BJ (cell line): ENCODE data around the gene TRAPPC2. TPM values are rescaled to one million over a fixed set of nuclear protein-coding genes. Genes with fewer than 3 reads are reported as not detected.

Source experiments
- CTCF ChIA-PET: fragments of 350-600 bp; formaldehyde crosslinking; extraction: SDS; loops from one replicate; lab custom pipeline; 2021; ENCODE audit warnings: antibody characterized with exemption, inconsistent platforms; lab: Yijun Ruan, JAX
- POLR2A ChIA-PET: fragments of 300-600 bp; sonication (Branson Sonifier 250); formaldehyde crosslinking; extraction: SDS; loops from one replicate; lab custom pipeline; 2021; ENCODE audit warnings: antibody characterized with exemption; lab: Charles Lee
- DNase-seq: peaks from one replicate; pipeline ENCODE4 v3.0.0-alpha.2; 2011; ENCODE audit warnings: low read depth
- H3K27me3 ChIP-seq: 2 replicates; pipeline ENCODE4 v1.6.0; 2011; ENCODE audit warnings: low read length; ENCODE audit not compliant: control insufficient read depth, insufficient read depth
- H3K36me3 ChIP-seq: 2 replicates; pipeline ENCODE4 v1.5.1; 2011; ENCODE audit warnings: low read length; ENCODE audit not compliant: control insufficient read depth, insufficient read depth
- H3K4me3 ChIP-seq: 2 replicates; pipeline ENCODE4 v1.5.1; 2011; ENCODE audit warnings: low read depth, mild to moderate bottlenecking, control low read depth, low read length
- CTCF ChIP-seq: IDR thresholded peaks from 2 replicates; pipeline ENCODE4 v1.5.1; 2011; ENCODE audit warnings: low read depth, mild to moderate bottlenecking, control low read depth, inconsistent platforms, low read length, moderate library complexity; ENCODE audit not compliant: insufficient read depth
- polyA plus RNA-seq: library from polyadenylated mRNA; depleted of rRNA; stranded (reverse); fragments of >200 nt; gene quantifications from 2 replicates; pipeline ENCODE4 v1.2.3, GENCODE V29; 2011

TRAPPC2 gene
- polyA plus RNA-seq, 1 experiment, result 5.5 TPM

- no peak for DNase-seq
- POLR2A ChIA-PET, result no interaction called here
- CTCF ChIA-PET, result no interaction called here
Observed at GRCh38 chrX:13774696-13775095, 40.3 kb upstream of the TRAPPC2 start.

GRCh38 chrX:13770013-13770535 lies 35.7 kb upstream of the TRAPPC2 start:
- DNase-seq, result no peak
- CTCF ChIA-PET, result no interaction called here
- H3K27me3 ChIP-seq, result no peaks in the 10 kb centered on the region
- H3K4me3 ChIP-seq, result no peak overlapping the region
- H3K36me3 ChIP-seq, result no peaks in the 10 kb centered on the region; the same call in 1 of the 2 replicates
- TF ChIP-seq CTCF, result no peak
- POLR2A ChIA-PET, result no interaction called here

More at GRCh38 chrX:13774696-13775095, 40.3 kb upstream of the TRAPPC2 start:
- no peak for TF ChIP-seq CTCF
- H3K27me3 ChIP-seq, result no peaks in the 10 kb centered on the region
- no peaks in the 10 kb centered on the region for H3K36me3 ChIP-seq
- H3K4me3 ChIP-seq, result no peak overlapping the region

GRCh38 chrX:13768939-13769338 lies 34.5 kb upstream of the TRAPPC2 start:
- POLR2A ChIA-PET, result no interaction called here
- no peaks in the 10 kb centered on the region for H3K27me3 ChIP-seq
- CTCF ChIA-PET, result interaction anchor here (0.6 kb wide), 1 partner anchor 1763 kb away, joined by 4 read pairs; no protein-coding TSS in a partner anchor
- H3K36me3 ChIP-seq, result no peaks in the 10 kb centered on the region; the same call in 1 of the 2 replicates
- DNase-seq, result no peak
- TF ChIP-seq CTCF, result no peak
- H3K4me3 ChIP-seq, result no peak overlapping the region

- POLR2A ChIA-PET, result no interaction called here
- no peak for TF ChIP-seq CTCF
- H3K27me3 ChIP-seq, result no peaks in the 10 kb centered on the region
- H3K4me3 ChIP-seq, result no peak overlapping the region
- CTCF ChIA-PET, result interaction anchor here (0.6 kb wide), 1 partner anchor 963 kb away, joined by 3 read pairs; no protein-coding TSS in a partner anchor
- DNase-seq, result no peak
- peaks cover 1% of the 10 kb centered on the region; the same call in 1 of the 2 replicates for H3K36me3 ChIP-seq
Observed at GRCh38 chrX:13764765-13765164, 30.3 kb upstream of the TRAPPC2 start.

GRCh38 chrX:13764281-13764680 lies 29.9 kb upstream of the TRAPPC2 start:
- H3K27me3 ChIP-seq, result no peaks in the 10 kb centered on the region
- no peak for DNase-seq
- no peak overlapping the region for H3K4me3 ChIP-seq
- POLR2A ChIA-PET, result no interaction called here
- peaks cover 1% of the 10 kb centered on the region; the same call in 1 of the 2 replicates for H3K36me3 ChIP-seq
- no peak for TF ChIP-seq CTCF
- CTCF ChIA-PET, result interaction anchor here (0.6 kb wide), 1 partner anchor 963 kb away, joined by 3 read pairs; no protein-coding TSS in a partner anchor
